K562 (cell line): Measurements from ENCODE around the gene NR2F2. TPM values are rescaled to one million over a fixed set of nuclear protein-coding genes. Genes with fewer than 3 reads are reported as not detected.

Experiments
- ATAC-seq: fragments of 200-7000 bp; cut with Tn5 transposase; 3 replicates; pipeline ENCODE4 v1.9.1; 2020; ENCODE audit warnings: moderate library complexity
- BruUV-seq: library from RNA; stranded (reverse); fragments of 400-500 nt; replicated peaks from 2 replicates; lab custom pipeline; 2021; lab: Mats Ljungman, UMichigan
- CTCF ChIA-PET: fragments of 300-600 bp; formaldehyde crosslinking; extraction: SDS; loops from one replicate; lab custom pipeline; 2021; ENCODE audit warnings: low intra/inter-chr PET ratio; lab: Yijun Ruan, JAX
- POLR2A ChIA-PET: fragments of 300-600, 350-650 bp; sonication (Branson Sonifier 250); formaldehyde crosslinking; extraction: SDS; loops from one replicate; lab custom pipeline; 2021; ENCODE audit warnings: antibody characterized with exemption, inconsistent platforms; lab: Yijun Ruan, JAX
- DNase-seq, 4 experiments: peaks; one replicate each; pipeline versions ENCODE4 v3.0.0 to v3.0.0-alpha.2; 2011 to 2018; ENCODE audit warnings: low spot score in 3 of 4, mixed read lengths in 3 of 4; ENCODE audit errors: extremely low read depth in 1 of 4
- FAIRE-seq: peaks from 2 replicates; lab custom pipeline; 2011; peaks lifted over from hg19 to GRCh38; lab: Jason Lieb, UNC
- H2AFZ ChIP-seq: 2 replicates; pipeline ENCODE4 v1.6.0; 2011; ENCODE audit warnings: low read depth, low read length, control low read depth, inconsistent platforms
- H3K27ac ChIP-seq: fragments of 200-600 bp; 3 replicates; pipeline ENCODE4 v1.8.0; 2011; ENCODE audit warnings: low read depth, mild to moderate bottlenecking, control low read depth, inconsistent platforms, low read length, moderate library complexity, mixed read lengths; ENCODE audit errors: extremely low read depth
- H3K27me3 ChIP-seq, 2 experiments: fragments of 300-600 bp in 1 of 2; 2 replicates in 1 of 2; 3 replicates in 1 of 2; pipeline versions ENCODE4 v1.6.0 to v1.8.0; 2011; ENCODE audit warnings: inconsistent platforms in 2 of 2, low read length in 2 of 2, mild to moderate bottlenecking in 1 of 2, mixed read lengths in 1 of 2, moderate library complexity in 1 of 2; ENCODE audit not compliant: control insufficient read depth in 2 of 2, insufficient read depth in 2 of 2
- H3K36me3 ChIP-seq: fragments of 300-600 bp; 3 replicates; pipeline ENCODE4 v1.8.0; 2011; ENCODE audit warnings: mild to moderate bottlenecking, low read length, inconsistent platforms; ENCODE audit not compliant: control insufficient read depth, insufficient read depth
- H3K4me1 ChIP-seq, 2 experiments: fragments of 200-600 bp in 1 of 2; replicated peaks in 1 of 2; 2 replicates in 1 of 2; 3 replicates in 1 of 2; pipeline versions ENCODE4 v1.5.1 to v1.8.0; 2011; ENCODE audit warnings: inconsistent platforms in 2 of 2, low read length in 2 of 2, mild to moderate bottlenecking in 1 of 2, mixed read lengths in 1 of 2, moderate library complexity in 1 of 2; ENCODE audit not compliant: control insufficient read depth in 2 of 2, insufficient read depth in 2 of 2
- H3K4me2 ChIP-seq: 2 replicates; pipeline ENCODE4 v1.6.1; 2011; ENCODE audit warnings: low read length, control low read depth, inconsistent platforms, mixed read lengths; ENCODE audit not compliant: insufficient read depth
- H3K4me3 ChIP-seq: fragments of 200-600 bp; sonication (generic), shearing (Covaris generic); 2 replicates; pipeline ENCODE4 v1.5.1; 2016; ENCODE audit warnings: control low read depth, inconsistent platforms
- H3K79me2 ChIP-seq: fragments of 200-600 bp; 3 replicates; pipeline ENCODE4 v1.8.0; 2011; ENCODE audit warnings: low read length, inconsistent platforms; ENCODE audit not compliant: control insufficient read depth, insufficient read depth
- H3K9ac ChIP-seq, 2 experiments: 2 replicates each; pipeline versions ENCODE4 v1.6.0 to v1.6.1; 2011; ENCODE audit warnings: low read depth in 2 of 2, low read length in 2 of 2, control low read depth in 1 of 2, inconsistent platforms in 1 of 2, mild to moderate bottlenecking in 1 of 2, mixed read lengths in 1 of 2; ENCODE audit not compliant: insufficient read depth in 1 of 2
- H3K9me1 ChIP-seq: one replicate; pipeline ENCODE4 v1.6.0; 2011; ENCODE audit warnings: inconsistent platforms, mild to moderate bottlenecking, low read length, moderate library complexity; ENCODE audit not compliant: control insufficient read depth, insufficient read depth
- H3K9me3 ChIP-seq: replicated peaks from 2 replicates; pipeline ENCODE4 v1.5.1; 2011; ENCODE audit warnings: low read depth, low read length, inconsistent platforms; ENCODE audit not compliant: control insufficient read depth, insufficient read depth
- H4K20me1 ChIP-seq: replicated peaks from 2 replicates; pipeline ENCODE4 v1.6.1; 2011; ENCODE audit warnings: low read length, inconsistent platforms, mixed read lengths; ENCODE audit not compliant: control insufficient read depth, insufficient read depth
- GMEB1 ChIP-seq: fragments of 250-450 bp; sonication (Bioruptor Pico); IDR thresholded peaks from 2 replicates; pipeline ENCODE4 v1.4.0; 2020; ENCODE audit warnings: mild to moderate bottlenecking
- TCF7 ChIP-seq: sonication (generic); IDR thresholded peaks from 2 replicates; pipeline ENCODE4 v1.6.1; 2016; ENCODE audit warnings: antibody characterized with exemption, borderline replicate concordance
- ZKSCAN8 ChIP-seq: fragments of 200-800 bp; sonication (Bioruptor generic); IDR thresholded peaks from 2 replicates; pipeline ENCODE4 v1.6.1; 2016; ENCODE audit warnings: missing genetic modification characterization, missing compliant biosample characterization
- WGBS: fragments of 100-300 bp; shearing (Covaris generic); methylation state at CpG from one replicate; pipeline ENCODE4 v1.1.6; 2016; ENCODE audit warnings: low coverage, mixed read lengths; ENCODE audit not compliant: insufficient coverage; ENCODE audit errors: missing lambda C conversion rate; 5-methylcytosine and 5-hydroxymethylcytosine counted together
- in situ Hi-C: fragments of 300-500 bp; cut with MboI; formaldehyde crosslinking; loops from 4 replicates; pipeline ENCODE4 v1.15.0; 2018; ENCODE audit warnings: inconsistent platforms, mixed read lengths
- intact Hi-C: fragments of 100-400 bp; cut with micrococcal nuclease; formaldehyde crosslinking; loops from 2 replicates; pipeline ENCODE4 v1.14.2; 2022
- polyA plus RNA-seq, 8 experiments: library from polyadenylated mRNA; depleted of rRNA in 4 of 8; stranded (reverse) in 5 of 8; unstranded in 3 of 8; fragments of >200 nt; fragmentation: Nextera tagmentation in 2 of 8; fragmentation: Illumina TruSeq in 1 of 8; extraction: Ambion mirVana in 2 of 8; extraction: Trizol in 1 of 8; gene quantifications; 2 replicates each; pipeline versions ENCODE4 v1.2.1 to v1.2.3, GENCODE V29; 2011 to 2014; ENCODE audit warnings: inconsistent platforms in 1 of 8, missing spikeins in 1 of 8
- total RNA-seq, 7 experiments: library from RNA; depleted of rRNA in 6 of 7; stranded (reverse); fragments of >200 nt in 6 of 7; fragmentation: Illumina TruSeq in 2 of 7; extraction: Trizol in 2 of 7; gene quantifications; 2 replicates each; pipeline versions ENCODE4 v1.2.1 to v1.2.3, GENCODE V29; 2011 to 2021; ENCODE audit warnings: low replicate concordance in 1 of 7

NR2F2 gene
- total and polyA plus RNA-seq, 9 of the 15 experiments (the other 6 are each of a cell fraction or from before 2014, with no cell fraction given) = 6.0 to 51.8 (median 11.1) TPM

- TF ChIP-seq TCF7 = no peak
- no peak for TF ChIP-seq ZKSCAN8
- no peak for TF ChIP-seq GMEB1
- Histone ChIP-seq H3K27me3 (no peaks in the 10 kb centered on the region), H3K27ac (no peak overlapping the region), H3K4me2 (no peak overlapping the region), H3K9me1 (no peaks in the 10 kb centered on the region), H3K9me3 (peaks cover 2% of the 10 kb centered on the region; the same call in 1 of the 2 replicates), H3K79me2 (peaks cover 34% of the 10 kb centered on the region; the same call in 2 of the 3 replicates), H4K20me1 (no peaks in the 10 kb centered on the region), H2AFZ (no peak overlapping the region), H3K36me3 (peaks cover 26% of the 10 kb centered on the region; the same call in 2 of the 3 replicates), H3K9ac (no peak overlapping the region), H3K4me1 (peaks cover 3 to 38% of the 10 kb centered on the region in 2 experiments; a peak in 3 of 5 replicates), H3K4me3 (no peak overlapping the region)
- FAIRE-seq (no peak), DNase-seq (no peak), ATAC-seq (no peak)
- ChIA-PET CTCF (no interaction called here), POLR2A (interaction anchor here (0.6 to 1.9 kb wide), 6 partner anchors 8 to 122 kb away, joined by 3 to 13 read pairs (median 4); partner anchors contain the start of gene NR2F2)
- no TSS peak for BruUV-seq
- intact Hi-C loops = no loop called here
- in situ Hi-C loops = loop anchor here (25.0 kb wide), 1 partner anchor 888 kb away; no protein-coding TSS in a partner anchor
- WGBS = 71% methylated on average over 4 of the region's 4 CpGs
These were observed 18.7 kb downstream of the NR2F2 start for GRCh38 chr15:96349034-96349856.
